ENCODE data around the gene EHF.

DNA sequence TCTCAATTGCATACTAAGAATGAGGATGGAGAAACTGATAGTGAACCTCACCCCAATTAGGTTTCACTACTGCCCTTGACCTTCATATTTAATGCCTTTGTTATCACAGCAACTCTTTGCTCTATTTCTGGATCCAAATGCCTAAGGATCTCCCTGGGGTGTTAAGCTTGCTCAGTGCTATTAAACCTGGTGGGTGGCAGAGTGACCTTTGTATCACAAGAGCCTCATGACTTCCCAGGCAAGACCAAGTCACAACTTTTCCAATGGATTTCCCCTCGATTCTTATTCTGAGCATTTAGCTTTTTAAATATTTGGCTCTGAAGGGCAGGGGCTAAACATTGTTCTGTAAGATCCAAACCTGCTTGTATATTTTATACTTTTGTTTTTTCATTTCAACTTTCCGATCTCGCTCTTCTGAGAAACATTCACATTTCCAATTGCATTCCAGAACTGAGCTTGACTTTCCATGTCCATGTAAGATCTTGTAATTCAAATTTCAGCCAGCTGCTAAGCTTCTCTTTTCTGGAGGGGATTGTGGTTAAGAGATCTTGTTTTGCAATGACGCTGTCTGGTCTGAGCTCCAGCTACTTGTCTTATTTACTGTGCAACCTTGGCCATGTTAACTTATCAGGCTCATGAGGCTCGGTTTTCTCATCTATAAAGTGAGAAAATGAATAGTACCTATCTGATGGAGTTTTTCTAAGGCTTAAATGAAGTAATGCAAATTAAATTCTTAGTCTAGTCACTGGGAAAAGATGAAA lies 6.4 kb upstream of the EHF start:
- TF ChIP-seq, protein P1, sequence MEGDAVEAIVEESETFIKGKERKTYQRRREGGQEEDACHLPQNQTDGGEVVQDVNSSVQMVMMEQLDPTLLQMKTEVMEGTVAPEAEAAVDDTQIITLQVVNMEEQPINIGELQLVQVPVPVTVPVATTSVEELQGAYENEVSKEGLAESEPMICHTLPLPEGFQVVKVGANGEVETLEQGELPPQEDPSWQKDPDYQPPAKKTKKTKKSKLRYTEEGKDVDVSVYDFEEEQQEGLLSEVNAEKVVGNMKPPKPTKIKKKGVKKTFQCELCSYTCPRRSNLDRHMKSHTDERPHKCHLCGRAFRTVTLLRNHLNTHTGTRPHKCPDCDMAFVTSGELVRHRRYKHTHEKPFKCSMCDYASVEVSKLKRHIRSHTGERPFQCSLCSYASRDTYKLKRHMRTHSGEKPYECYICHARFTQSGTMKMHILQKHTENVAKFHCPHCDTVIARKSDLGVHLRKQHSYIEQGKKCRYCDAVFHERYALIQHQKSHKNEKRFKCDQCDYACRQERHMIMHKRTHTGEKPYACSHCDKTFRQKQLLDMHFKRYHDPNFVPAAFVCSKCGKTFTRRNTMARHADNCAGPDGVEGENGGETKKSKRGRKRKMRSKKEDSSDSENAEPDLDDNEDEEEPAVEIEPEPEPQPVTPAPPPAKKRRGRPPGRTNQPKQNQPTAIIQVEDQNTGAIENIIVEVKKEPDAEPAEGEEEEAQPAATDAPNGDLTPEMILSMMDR (IDR thresholded peaks at IDR 0.05; ENCODE audit: insufficient read depth, low read depth, low read length) = no peak
- TF ChIP-seq EZH2 (IDR thresholded peaks at IDR 0.05; ENCODE audit: insufficient read depth, low read length) = no peak
